VCaP (cell line): ENCODE measurements around the gene DCUN1D2.

Experiments used
- H3K27ac ChIP-seq: fragments of 450-650 bp; 2 replicates; pipeline ENCODE4 v1.5.1; 2017
- TF ChIP-seq, protein P1 (sequence below): fragments of 450-650 bp; conservative IDR thresholded peaks from 2 replicates; pipeline ENCODE4 v1.5.1; 2017; ENCODE audit warnings: mild to moderate bottlenecking, moderate library complexity

Gene DCUN1D2

DNA sequence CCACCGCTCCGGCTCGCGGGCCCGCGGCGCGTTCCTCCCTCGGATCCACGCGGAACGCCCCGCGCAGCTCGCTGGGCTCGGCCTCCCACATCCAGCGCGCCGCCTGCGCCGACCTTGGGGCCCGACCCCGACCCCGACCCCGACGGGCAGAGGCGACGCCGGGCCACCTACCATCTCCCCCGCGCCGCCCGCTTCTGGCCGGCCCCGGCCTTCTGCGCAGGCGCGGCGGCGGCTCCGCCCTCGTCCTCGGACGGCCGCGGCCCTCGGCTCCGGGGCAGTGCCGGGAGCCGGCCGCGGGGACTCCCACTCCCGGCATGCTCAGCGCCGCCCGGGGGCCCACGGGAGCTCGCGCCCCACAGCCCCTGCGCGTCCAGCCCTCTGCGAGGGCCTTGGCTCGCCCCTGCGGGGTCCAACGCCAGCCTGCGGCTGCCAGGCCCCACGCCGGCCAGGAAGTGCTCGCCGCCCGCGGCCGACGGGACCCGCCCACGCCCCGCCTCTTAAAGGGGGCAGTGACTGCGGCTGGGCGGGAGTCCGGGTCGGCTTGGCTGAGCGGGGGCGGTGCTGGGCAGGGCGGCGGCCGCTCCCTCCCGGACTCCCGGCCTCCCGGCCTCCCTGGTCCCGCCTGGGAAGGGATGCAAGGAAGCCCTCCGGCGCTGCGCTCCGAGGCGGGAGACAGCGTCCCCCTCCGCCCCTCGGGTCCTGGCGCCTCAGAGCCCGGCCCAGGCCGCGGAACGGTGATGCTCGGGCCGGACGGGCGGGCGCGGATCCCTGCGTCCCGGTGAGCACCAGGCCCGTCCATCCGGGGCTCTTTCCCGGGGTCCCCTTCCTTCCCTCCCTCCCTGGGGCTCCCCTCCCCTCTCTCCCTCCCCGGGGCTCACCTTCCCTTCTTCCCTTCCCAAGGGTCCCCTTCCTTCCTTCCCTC is at the start of gene DCUN1D2:
Gene DCUN1D2, minus strand, starts transcription at position 216 of the 922 bp plus-strand sequence. Its CDS starts 42 bp downstream, at position 174.
- TF ChIP-seq, protein P1, sequence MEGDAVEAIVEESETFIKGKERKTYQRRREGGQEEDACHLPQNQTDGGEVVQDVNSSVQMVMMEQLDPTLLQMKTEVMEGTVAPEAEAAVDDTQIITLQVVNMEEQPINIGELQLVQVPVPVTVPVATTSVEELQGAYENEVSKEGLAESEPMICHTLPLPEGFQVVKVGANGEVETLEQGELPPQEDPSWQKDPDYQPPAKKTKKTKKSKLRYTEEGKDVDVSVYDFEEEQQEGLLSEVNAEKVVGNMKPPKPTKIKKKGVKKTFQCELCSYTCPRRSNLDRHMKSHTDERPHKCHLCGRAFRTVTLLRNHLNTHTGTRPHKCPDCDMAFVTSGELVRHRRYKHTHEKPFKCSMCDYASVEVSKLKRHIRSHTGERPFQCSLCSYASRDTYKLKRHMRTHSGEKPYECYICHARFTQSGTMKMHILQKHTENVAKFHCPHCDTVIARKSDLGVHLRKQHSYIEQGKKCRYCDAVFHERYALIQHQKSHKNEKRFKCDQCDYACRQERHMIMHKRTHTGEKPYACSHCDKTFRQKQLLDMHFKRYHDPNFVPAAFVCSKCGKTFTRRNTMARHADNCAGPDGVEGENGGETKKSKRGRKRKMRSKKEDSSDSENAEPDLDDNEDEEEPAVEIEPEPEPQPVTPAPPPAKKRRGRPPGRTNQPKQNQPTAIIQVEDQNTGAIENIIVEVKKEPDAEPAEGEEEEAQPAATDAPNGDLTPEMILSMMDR, result no peak
- H3K27ac ChIP-seq, result peak within 1 kb of the TSS; percentile 55

DNA sequence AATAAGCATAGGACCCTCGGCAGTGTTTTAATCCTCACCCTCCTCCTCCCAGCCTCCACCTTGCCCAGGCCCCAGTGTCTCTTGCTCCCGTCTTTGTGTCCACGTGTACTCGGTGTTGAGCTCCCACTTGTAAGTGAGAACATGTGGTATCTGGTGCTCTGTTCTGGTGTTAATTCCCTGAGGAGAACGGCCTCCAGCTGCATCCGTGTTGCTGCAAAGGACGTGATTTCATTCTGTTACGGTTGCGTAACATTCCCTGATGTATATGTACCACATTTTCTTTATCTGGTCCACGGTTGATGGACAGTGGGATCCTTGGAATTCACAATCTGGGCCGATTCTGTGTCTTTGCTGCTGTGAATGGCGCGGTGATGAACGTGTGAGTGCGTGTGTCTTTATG is 49.3 kb upstream of the DCUN1D2 start:
- H3K27ac ChIP-seq, result no peak overlapping the region
- TF ChIP-seq, protein P1, result no peak

DNA sequence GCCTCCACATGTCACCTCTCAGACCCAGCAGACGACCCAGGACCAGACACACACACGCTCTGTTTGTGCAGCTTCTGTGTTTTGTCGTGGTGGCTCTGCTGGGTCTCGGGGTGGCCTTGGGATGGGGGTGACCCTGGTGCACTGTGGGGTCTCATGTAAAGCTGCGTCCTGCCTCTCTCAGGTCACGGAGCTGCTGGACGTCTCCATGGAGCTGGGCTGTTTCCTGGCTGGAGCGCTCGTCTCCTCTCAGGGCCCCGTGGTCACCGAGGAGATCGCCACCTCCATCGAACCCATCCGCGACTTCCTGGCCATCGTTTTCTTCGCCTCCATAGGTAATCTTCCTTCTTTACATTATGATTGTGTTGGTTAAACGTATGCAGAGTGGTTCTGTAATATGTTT is 48.7 kb upstream of the DCUN1D2 start:
- H3K27ac ChIP-seq, result no peak overlapping the region
- TF ChIP-seq, protein P1, result no peak

DNA sequence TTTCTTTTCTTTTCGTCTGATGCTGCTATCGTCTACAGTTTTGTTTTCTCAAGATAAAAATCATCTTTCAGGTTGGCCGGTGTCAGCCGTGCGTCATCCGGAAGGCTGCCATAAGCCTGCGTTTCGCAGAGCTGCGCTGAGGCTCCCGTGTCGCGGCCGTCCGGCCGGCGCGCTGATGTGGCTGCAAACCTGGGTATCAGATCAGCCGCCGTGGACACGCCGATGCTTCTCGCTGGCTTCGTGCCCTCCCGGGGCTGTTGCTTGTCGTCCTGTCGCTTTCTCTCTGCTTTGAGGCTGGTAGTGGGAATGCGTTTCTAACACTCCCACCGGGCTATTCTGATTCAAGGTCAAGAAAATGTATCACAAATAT is 48.2 kb upstream of the DCUN1D2 start:
- TF ChIP-seq, protein P1, result no peak
- H3K27ac ChIP-seq, result no peak overlapping the region

DNA sequence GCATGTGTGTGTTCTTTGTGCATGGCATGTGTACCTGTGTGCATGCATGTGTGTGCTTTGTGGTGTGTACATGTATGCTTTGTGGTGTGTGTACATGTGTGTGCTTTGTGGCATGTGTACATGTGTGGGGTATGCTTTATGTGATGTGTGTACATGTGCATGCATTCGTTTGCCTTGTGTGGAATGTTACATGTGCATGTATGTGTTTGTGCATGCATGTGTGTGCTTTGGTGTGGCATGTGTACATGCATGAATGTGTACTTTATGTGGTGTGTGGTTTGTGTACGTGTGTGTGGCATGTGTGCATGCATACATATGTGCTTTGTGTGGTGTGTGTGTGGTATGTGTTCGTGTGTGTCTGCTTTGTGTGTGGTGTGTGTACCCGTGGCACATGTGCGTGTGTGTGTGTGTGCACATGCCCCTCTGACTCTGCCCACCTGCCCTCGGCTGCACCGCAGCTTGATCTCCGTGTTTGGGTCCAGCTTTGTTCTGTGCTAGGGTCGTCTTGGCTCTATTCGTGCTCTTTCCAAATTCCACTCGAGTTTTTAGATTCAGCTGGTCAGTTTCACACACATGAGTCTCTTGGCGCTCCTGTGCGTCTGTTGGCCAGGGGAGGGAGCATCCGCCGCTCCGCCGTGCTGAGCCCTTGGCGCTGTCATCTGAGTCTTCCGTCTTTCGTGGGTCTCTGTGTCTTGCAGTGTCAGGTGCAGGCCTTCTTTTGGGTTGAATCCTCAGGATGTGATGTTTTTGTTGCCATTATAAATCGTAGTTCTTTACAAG is 47.6 kb upstream of the DCUN1D2 start:
- TF ChIP-seq, protein P1, result no peak
- H3K27ac ChIP-seq, result no peak overlapping the region

DNA sequence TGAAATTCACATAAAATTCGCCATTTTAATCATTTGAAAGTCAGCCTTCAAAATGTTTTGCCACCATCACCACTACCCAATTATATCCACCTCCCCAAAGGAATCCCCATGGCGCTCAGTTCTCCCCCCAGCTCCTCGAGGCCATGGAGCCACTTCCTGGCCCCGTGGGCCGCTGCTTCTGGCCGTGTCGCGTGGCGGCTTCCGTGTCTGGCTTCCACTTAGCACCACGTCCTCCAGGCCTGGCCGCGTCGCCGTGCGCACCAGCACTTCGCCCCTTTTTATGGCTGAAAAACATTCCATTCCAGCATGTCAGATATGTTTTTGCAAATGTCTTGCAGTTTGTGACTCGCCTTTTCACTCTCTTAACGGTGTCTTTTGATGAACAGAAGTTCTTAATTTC is 46.7 kb upstream of the DCUN1D2 start:
- TF ChIP-seq, protein P1, result no peak

DNA sequence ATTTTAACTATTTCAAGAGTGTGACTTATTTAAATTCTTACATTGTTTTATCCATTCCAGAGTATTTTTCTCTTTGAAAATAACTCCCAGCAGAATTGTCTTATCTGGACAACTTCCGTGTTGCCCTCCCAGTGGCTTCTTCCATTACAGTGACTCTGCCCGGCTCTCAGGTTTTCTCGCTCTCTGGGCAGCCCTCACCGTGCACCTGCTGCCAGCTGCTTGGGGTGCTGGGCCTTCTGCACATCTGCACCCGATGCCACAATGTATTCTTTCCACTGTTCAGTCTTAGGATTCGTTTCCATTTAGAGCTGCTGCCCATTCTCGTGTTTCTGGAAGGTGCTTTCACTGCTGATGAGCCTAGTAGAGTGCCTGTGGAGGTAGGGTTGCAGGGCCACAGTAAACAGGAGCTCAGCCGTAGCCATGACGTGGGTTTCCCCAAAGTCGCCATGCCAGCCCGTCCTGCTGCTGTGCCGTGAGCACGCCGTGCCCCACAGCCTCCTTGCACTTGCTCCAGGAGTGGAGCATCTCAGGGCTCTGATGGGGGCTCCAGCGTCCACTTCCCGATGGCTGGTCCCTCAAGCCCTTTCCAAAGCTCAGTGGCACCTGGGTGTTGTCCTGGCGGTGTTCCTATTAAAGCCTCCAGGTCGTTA is 46.1 kb upstream of the DCUN1D2 start:
- no peak overlapping the region for H3K27ac ChIP-seq
- TF ChIP-seq, protein P1, result no peak

More for the DNA sequence above, 46.7 kb upstream of the DCUN1D2 start:
- no peak overlapping the region for H3K27ac ChIP-seq
